Stimulated activated effector memory CD8-positive, alpha-beta T cell treated with anti-CD3 and anti-CD28 coated beads, Interleukin-12 subunit alpha, Interleukin-12 subunit beta, amount 100 ng/mL, for 72 hours (primary cell): ENCODE results near the gene GET3.
"Not testable (repeated sequence)": the region's sequence is repeated elsewhere in the genome, so short reads cannot be mapped to it uniquely, and the experiment has no call there.

ENCODE experiments used
- ATAC-seq: fragments of 150-1000 bp; cut with Tn5 transposase; 2 replicates; pipeline ENCODE4 v1.10.0; 2021
- DNase-seq, 2 donors: peaks; one replicate each; pipeline ENCODE4 v3.0.0; 2021 to 2022; ENCODE audit warnings: low spot score in 2 of 2
- H3K27ac Mint-ChIP-seq: one replicate; pipeline ENCODE4 v1.8.0; 2022; ENCODE audit warnings: mild to moderate bottlenecking, mixed read lengths
- H3K36me3 Mint-ChIP-seq: one replicate; pipeline ENCODE4 v1.8.0; 2022; ENCODE audit warnings: mild to moderate bottlenecking, mixed read lengths
- H3K4me1 Mint-ChIP-seq: one replicate; pipeline ENCODE4 v1.8.0; 2022; ENCODE audit warnings: mixed read lengths
- H3K4me3 Mint-ChIP-seq: one replicate; pipeline ENCODE4 v1.8.0; 2022; ENCODE audit warnings: mild to moderate bottlenecking, mixed read lengths
- H3K9me3 Mint-ChIP-seq: one replicate; pipeline ENCODE4 v1.8.0; 2022; ENCODE audit warnings: mixed read lengths

GET3 gene

DNA sequence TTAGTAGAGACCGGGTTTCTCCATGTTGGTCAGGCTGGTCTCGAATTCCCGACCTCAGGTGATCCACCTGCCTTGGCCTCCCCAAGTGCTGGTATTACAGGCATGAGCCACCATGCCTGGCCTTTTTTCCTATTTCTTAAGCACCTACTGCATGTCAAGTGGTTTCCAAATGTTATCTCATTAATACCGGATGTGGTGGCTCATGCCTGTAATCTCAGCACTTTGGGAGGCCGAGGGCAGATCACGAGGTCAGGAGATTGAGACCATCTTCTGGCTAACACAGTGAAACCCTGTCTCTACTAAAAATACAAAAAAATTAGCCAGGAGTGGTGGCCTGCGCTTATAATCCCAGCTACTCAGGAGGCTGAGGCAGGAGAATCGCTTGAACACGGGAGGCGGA, 11.7 kb upstream of the GET3 start:
- not testable (repeated sequence) for H3K27ac Mint-ChIP-seq, H3K4me3 Mint-ChIP-seq, DNase-seq, H3K9me3 Mint-ChIP-seq, ATAC-seq
- Mint-ChIP-seq H3K36me3 (peaks cover 85% of the 10 kb centered on the region), H3K4me1 (peaks cover 44% of the 10 kb centered on the region)

DNA sequence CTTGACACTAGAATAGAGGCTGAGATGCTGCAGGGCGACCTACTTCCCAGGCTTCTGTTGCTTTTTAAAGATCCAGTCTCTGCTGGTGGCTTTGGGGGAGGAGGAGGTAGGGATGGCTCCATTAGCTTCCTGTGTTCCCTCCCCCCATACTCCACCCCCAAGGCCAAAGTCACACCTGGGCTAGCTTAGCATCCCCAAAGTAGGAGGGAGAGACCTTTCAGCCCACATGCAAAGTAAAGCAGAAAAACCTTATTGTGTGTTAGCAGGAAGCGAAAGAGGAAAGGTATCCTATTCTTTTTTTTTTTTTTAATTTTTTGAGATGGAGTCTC, 10.3 kb upstream of the GET3 start:
- H3K36me3 Mint-ChIP-seq: peaks cover 86% of the 10 kb centered on the region
- H3K4me1 Mint-ChIP-seq: peaks cover 35% of the 10 kb centered on the region
- no peak for ATAC-seq
- H3K9me3 Mint-ChIP-seq: no peaks in the 10 kb centered on the region
- no peak for DNase-seq
- H3K4me3 Mint-ChIP-seq: no peak overlapping the region
- H3K27ac Mint-ChIP-seq: peak overlapping the region; percentile 43

DNA sequence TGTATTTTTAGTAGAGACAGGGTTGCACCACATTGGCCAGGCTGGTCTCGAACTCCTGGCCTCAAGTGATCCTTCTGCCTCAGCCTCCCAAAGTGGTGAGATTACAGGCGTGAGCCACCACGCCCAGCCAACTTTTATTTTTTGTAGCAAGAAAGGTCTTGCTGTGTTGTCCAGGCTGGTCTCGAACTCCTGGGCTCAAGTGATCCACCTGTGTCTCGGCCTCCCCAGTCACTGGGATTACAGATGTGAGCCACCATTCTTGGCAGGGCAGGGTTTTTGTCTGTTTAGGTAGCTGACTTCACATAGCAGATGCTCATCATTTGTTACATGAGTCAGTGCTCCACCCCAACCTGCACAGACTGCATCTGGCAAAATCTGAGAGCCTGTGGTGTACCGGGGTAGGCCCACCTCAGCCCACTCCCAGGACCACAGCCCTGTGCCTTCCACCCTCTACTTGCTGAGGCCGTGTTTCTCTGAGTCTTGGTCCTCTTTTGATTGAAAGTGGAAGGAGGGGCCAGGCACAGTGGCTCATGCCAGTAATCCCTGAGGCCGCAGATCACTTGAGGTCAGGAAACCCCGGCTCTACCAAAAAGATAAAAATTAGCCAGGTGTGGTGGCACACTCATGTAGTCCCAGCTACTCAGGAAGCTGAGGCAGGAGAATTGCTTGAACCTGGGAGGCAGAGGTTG, 9.4 kb upstream of the GET3 start:
- no peaks in the 10 kb centered on the region for H3K9me3 Mint-ChIP-seq
- peaks cover 86% of the 10 kb centered on the region for H3K36me3 Mint-ChIP-seq
- no peak overlapping the region for H3K4me3 Mint-ChIP-seq
- ATAC-seq (no peak), DNase-seq (no peak)
- H3K27ac Mint-ChIP-seq: peak overlapping the region; percentile 43
- peaks cover 40% of the 10 kb centered on the region for H3K4me1 Mint-ChIP-seq

DNA sequence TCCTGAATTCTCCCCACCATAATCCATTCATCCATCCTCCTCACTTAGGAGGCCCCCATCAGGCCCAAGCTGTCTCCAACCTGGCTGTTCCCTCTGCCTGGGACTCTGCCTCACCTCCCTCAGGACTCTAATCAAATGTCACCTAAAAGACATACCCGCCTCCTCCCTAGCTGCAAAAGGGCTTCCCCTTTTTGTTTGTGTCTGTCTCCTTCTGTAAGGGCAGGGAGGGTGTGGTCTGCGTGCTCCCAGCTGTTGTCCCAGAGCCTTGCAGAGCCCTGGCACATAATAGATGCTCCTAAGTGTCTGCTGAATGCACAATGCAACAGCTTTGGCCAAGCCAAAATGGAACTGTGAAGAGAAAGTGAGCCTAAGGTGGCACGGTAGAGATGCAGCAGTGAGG, 7.2 kb upstream of the GET3 start:
- Mint-ChIP-seq H3K4me3 (no peak overlapping the region), H3K9me3 (no peaks in the 10 kb centered on the region), H3K36me3 (peaks cover 89% of the 10 kb centered on the region), H3K4me1 (peaks cover 33% of the 10 kb centered on the region), H3K27ac (no peak overlapping the region)
- DNase-seq: no peak
- ATAC-seq: no peak

DNA sequence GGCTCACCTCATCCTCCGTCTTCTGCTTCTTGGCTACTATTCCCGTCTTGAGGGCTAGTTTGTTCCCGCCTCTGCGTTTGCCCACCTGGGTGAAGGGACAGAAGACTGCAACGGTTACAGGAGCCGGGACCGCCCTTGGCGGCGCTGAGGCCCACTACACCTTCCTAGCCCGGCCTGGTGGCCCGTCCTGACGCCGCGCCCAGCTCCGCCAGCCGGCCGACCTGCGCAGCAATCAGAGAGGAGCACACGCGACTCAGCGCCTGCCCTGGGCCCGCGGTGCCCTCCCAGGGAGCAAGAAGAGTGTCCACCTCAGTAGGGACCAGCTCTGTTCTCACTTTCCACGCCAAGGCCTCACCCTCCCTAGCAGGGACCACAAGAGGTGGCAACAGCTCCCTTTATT, 6.0 kb upstream of the GET3 start:
- Mint-ChIP-seq H3K4me3 (no peak overlapping the region), H3K36me3 (peaks cover 86% of the 10 kb centered on the region), H3K27ac (no peak overlapping the region), H3K9me3 (no peaks in the 10 kb centered on the region), H3K4me1 (peaks cover 32% of the 10 kb centered on the region)
- no peak for ATAC-seq
- DNase-seq: no peak

GRCh38 chr19:12733369-12734214, 3.7 kb upstream of the GET3 start:
- Mint-ChIP-seq H3K36me3 (peaks cover 80% of the 10 kb centered on the region), H3K4me3 (peak overlapping the region; percentile 99), H3K4me1 (peaks cover 50% of the 10 kb centered on the region), H3K9me3 (no peaks in the 10 kb centered on the region), H3K27ac (peak overlapping the region; percentile 97)
- no peak for ATAC-seq
- peak in 1 of 2 donors; percentile 68 for DNase-seq

GRCh38 chr19:12737835-12738351, 596 bp downstream of the GET3 start:
- ATAC-seq (no peak), DNase-seq (no peak)
- peak overlapping the region; percentile 100 for H3K27ac Mint-ChIP-seq
- peak overlapping the region; percentile 99 for H3K4me3 Mint-ChIP-seq
- H3K9me3 Mint-ChIP-seq: no peaks in the 10 kb centered on the region
- peaks cover 35% of the 10 kb centered on the region for H3K4me1 Mint-ChIP-seq
- peaks cover 78% of the 10 kb centered on the region for H3K36me3 Mint-ChIP-seq

DNA sequence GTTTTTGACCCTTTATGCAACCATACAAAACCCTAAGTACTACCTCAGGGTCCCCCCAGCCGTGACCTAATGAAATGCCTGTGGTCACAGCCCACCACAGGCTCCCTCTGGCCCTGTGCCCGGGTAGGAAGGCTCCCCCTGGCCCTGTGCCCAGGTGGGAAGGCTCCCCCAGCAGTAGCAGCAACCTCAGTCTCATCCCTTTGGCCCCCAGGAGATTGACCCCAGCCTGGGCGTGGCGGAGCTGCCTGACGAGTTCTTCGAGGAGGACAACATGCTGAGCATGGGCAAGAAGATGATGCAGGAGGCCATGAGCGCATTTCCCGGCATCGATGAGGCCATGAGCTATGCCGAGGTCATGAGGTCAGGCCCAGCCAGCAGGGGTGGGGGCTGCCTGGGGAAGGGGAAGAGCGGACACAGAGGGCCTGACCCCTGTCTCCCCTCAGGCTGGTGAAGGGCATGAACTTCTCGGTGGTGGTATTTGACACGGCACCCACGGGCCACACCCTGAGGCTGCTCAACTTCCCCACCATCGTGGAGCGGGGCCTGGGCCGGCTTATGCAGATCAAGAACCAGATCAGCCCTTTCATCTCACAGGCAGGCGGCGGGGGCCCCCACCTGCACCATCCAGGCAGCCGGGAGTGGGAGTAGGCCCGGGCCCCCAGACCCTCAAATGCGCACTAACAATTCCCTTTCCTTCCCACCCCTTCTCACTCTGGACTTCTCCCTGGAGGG, 8.0 kb downstream of the GET3 start:
- H3K9me3 Mint-ChIP-seq: no peaks in the 10 kb centered on the region
- DNase-seq (no peak), ATAC-seq (peak; percentile 6)
- peaks cover 80% of the 10 kb centered on the region for H3K36me3 Mint-ChIP-seq
- peaks cover 10% of the 10 kb centered on the region for H3K4me1 Mint-ChIP-seq
- H3K4me3 Mint-ChIP-seq: no peak overlapping the region
- H3K27ac Mint-ChIP-seq: no peak overlapping the region

DNA sequence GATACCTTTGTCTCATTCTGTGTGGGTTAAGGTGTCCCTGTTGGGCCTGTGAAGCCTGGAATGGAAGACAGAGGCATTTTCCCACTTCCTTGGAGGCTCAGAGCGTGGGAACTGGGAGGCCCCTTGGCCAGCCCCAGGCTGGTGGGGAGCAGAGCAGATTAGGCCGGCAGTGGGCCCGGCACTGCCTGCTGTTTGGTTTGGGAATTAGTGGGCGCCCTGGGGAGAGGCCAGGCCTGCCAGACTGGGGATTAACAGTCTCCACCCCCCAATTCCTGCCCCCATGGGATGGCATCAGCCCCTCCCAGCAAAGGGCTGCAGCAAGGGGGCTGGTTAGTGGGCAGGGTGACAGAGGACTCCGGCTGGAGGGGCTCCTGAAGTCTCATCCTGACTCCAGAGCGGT, 11.2 kb downstream of the GET3 start:
- H3K4me3 Mint-ChIP-seq: no peak overlapping the region
- no peak overlapping the region for H3K27ac Mint-ChIP-seq
- peaks cover 48% of the 10 kb centered on the region for H3K36me3 Mint-ChIP-seq
- ATAC-seq (no peak), DNase-seq (no peak)
- H3K9me3 Mint-ChIP-seq: no peaks in the 10 kb centered on the region
- H3K4me1 Mint-ChIP-seq: peaks cover 13% of the 10 kb centered on the region

DNA sequence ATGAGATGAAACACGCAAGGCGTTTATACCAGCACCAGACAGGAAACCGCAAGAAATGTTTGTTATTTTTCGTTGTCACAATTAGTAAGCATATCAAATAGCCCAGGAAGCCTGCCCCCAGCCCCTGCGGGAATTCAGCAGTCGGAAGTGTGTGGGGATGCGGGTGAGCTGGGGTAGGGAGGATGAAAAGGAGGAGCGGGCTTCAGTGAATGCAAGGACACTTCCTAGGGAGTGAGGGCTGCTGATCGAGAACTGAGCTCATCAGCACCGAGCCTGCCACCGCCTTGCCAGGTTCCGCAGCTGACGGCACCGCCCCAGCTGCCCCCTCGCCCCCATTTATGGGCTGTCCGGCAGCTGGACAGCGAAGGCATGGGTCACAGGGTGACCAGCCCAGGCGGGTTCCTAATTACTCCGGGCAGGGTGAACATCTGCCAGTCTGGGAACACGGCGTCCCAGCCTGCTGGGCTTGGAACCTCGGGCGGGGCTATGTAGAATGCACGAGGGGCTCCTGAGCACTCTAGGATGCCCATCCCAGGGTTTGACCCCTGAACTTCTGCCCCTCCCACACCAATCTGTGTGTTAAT, 12.7 kb downstream of the GET3 start:
- Mint-ChIP-seq H3K4me1 (peaks cover 13% of the 10 kb centered on the region), H3K4me3 (peak overlapping the region; percentile 2), H3K9me3 (no peaks in the 10 kb centered on the region), H3K36me3 (peaks cover 34% of the 10 kb centered on the region), H3K27ac (no peak overlapping the region)
- peak; percentile 9 for ATAC-seq
- DNase-seq: no peak

DNA sequence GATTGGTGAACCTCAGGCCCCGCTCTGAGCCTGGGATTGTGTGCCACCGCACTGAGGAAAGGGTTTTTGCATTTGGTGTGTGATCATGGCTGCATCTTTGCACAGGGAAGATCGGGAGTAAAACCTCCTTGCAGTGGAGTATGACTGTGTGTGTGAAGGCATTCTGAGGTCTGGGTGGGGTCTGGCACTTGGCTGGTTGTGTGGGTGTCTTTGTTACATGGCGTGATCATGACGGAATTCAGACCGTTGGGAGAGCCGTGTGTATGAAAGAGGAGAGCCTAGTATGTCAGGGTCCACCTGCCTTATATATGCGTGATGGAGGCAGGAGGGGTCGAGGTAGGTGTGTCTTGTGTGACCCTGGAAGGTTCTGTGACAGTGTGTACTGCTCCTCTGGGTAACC, 13.6 kb downstream of the GET3 start:
- no peak overlapping the region for H3K4me3 Mint-ChIP-seq
- H3K27ac Mint-ChIP-seq: no peak overlapping the region
- DNase-seq (no peak), ATAC-seq (no peak)
- peaks cover 26% of the 10 kb centered on the region for H3K36me3 Mint-ChIP-seq
- H3K9me3 Mint-ChIP-seq: no peaks in the 10 kb centered on the region
- H3K4me1 Mint-ChIP-seq: peaks cover 13% of the 10 kb centered on the region

- H3K4me3 Mint-ChIP-seq: no peak within 1 kb of the TSS
- no peak for ATAC-seq
- H3K4me1 Mint-ChIP-seq: peaks cover 13% of the 10 kb centered on the region
- no peaks in the 10 kb centered on the region for H3K9me3 Mint-ChIP-seq
- peaks cover 18% of the 10 kb centered on the region for H3K36me3 Mint-ChIP-seq
- H3K27ac Mint-ChIP-seq: no peak within 1 kb of the TSS
- no peak for DNase-seq
These were observed 14.3 kb downstream of the GET3 start, which contains the start of gene BEST2 for GRCh38 chr19:12751635-12752034. Gene BEST2 (plus strand): TSS chr19:12751791. CDS start chr19:12752593, 802 bp downstream.

- no peak overlapping the region for H3K27ac Mint-ChIP-seq
- peaks cover 14% of the 10 kb centered on the region for H3K36me3 Mint-ChIP-seq
- DNase-seq (no peak), ATAC-seq (no peak)
- H3K4me1 Mint-ChIP-seq: peaks cover 13% of the 10 kb centered on the region
- no peaks in the 10 kb centered on the region for H3K9me3 Mint-ChIP-seq
- no peak overlapping the region for H3K4me3 Mint-ChIP-seq
These were observed 14.9 kb downstream of the GET3 start for GRCh38 chr19:12752056-12752781.

- H3K4me1 Mint-ChIP-seq: peaks cover 10% of the 10 kb centered on the region
- no peak overlapping the region for H3K4me3 Mint-ChIP-seq
- ATAC-seq (no peak), DNase-seq (no peak)
- H3K9me3 Mint-ChIP-seq: no peaks in the 10 kb centered on the region
- H3K27ac Mint-ChIP-seq: no peak overlapping the region
- no peaks in the 10 kb centered on the region for H3K36me3 Mint-ChIP-seq
These were observed 17.3 kb downstream of the GET3 start for GRCh38 chr19:12754465-12755196.
